OCI-LY7 (cell line): ENCODE measurements around the gene HEBP1.

Source experiments
- EZH2phosphoT487 ChIP-seq: fragments of 200-600 bp; sonication (generic); IDR thresholded peaks from 2 replicates; pipeline ENCODE4 v1.6.1; 2018; ENCODE audit warnings: low read depth, borderline replicate concordance, mild to moderate bottlenecking, mixed run types, antibody characterized with exemption, low read length, moderate library complexity, mixed read lengths
- TF ChIP-seq, protein P1 (sequence below): fragments of 200-600 bp; sonication (generic); conservative IDR thresholded peaks from 2 replicates; pipeline ENCODE4 v1.5.1; 2014; ENCODE audit warnings: mild to moderate bottlenecking, antibody characterized with exemption, low read length, moderate library complexity, mixed read lengths

DNA sequence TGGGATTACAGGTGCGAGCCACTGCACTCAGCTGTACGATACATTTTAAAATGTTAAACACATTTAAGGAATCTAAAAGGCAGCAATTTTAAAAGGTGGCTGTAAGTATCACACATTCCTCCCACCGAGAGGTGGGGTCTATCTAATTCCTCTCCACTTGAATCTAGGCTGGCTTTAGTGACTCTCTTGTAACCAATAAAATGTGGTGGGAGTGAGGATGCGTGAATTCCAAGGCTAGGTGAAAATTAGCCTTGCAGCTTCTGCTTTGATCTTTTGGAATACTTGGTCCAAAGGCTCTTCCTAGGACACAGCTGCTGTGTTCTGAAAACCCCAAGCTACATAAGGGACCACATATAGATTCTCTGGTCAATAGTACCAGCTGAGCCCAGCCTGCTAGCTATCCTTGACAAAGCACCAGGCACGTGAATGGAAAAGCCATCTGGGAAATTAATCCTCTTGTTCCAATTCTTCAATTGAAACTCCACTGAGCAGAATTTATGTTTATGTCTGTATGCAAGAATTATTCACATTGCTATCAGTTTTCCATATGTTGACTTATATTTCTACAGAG is 39.3 kb downstream of the HEBP1 start:
- TF ChIP-seq, protein P1, sequence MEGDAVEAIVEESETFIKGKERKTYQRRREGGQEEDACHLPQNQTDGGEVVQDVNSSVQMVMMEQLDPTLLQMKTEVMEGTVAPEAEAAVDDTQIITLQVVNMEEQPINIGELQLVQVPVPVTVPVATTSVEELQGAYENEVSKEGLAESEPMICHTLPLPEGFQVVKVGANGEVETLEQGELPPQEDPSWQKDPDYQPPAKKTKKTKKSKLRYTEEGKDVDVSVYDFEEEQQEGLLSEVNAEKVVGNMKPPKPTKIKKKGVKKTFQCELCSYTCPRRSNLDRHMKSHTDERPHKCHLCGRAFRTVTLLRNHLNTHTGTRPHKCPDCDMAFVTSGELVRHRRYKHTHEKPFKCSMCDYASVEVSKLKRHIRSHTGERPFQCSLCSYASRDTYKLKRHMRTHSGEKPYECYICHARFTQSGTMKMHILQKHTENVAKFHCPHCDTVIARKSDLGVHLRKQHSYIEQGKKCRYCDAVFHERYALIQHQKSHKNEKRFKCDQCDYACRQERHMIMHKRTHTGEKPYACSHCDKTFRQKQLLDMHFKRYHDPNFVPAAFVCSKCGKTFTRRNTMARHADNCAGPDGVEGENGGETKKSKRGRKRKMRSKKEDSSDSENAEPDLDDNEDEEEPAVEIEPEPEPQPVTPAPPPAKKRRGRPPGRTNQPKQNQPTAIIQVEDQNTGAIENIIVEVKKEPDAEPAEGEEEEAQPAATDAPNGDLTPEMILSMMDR = no peak
- TF ChIP-seq EZH2phosphoT487 = no peak
